K562 (cell line): ENCODE data around the gene CBLC. TPM values are rescaled to one million over a fixed set of nuclear protein-coding genes. Genes with fewer than 3 reads are reported as not detected.

Source experiments
- CCNT2 ChIP-seq: IDR thresholded peaks from 2 replicates; pipeline ENCODE4 v1.6.1; 2011; ENCODE audit warnings: borderline replicate concordance, low read depth, mild to moderate bottlenecking, moderate library complexity, mixed read lengths, low read length; ENCODE audit not compliant: insufficient read length; ENCODE audit errors: extremely low read depth
- HNRNPH1 ChIP-seq: fragments of 200-400 bp; formaldehyde crosslinking; optimal IDR thresholded peaks from 2 replicates; pipeline ENCODE3; 2017; ENCODE audit warnings: low read depth, mild to moderate bottlenecking, low read length, moderate library complexity
- HNRNPL ChIP-seq: fragments of 200-400 bp; formaldehyde crosslinking; IDR thresholded peaks from 2 replicates; pipeline ENCODE4 v1.6.1; 2017; ENCODE audit warnings: low read depth, mild to moderate bottlenecking, low read length
- TSHZ1 ChIP-seq: fragments of 250-450 bp; sonication (Bioruptor Pico); IDR thresholded peaks from 2 replicates; pipeline ENCODE4 v1.4.0; 2020; ENCODE audit warnings: mild to moderate bottlenecking, moderate library complexity
- ZFX ChIP-seq: sonication (generic); formaldehyde crosslinking; IDR thresholded peaks from 2 replicates; pipeline ENCODE4 v1.8.0; 2022; ENCODE audit warnings: mild to moderate bottlenecking, missing genetic modification reagents, moderate library complexity
- ZNF639 ChIP-seq, 2 experiments: fragments of 200-800 bp in 1 of 2; sonication (Bioruptor generic) in 1 of 2; sonication (generic) in 1 of 2; formaldehyde crosslinking in 1 of 2; IDR thresholded peaks in 1 of 2; conservative IDR thresholded peaks in 1 of 2; 2 replicates each; pipeline versions ENCODE4 v1.5.0 to v1.6.1; 2016 to 2020; ENCODE audit warnings: missing compliant biosample characterization in 1 of 2, missing genetic modification characterization in 1 of 2, missing genetic modification reagents in 1 of 2
- polyA plus RNA-seq, 8 experiments: library from polyadenylated mRNA; depleted of rRNA in 4 of 8; stranded (reverse) in 5 of 8; unstranded in 3 of 8; fragments of >200 nt; fragmentation: Nextera tagmentation in 2 of 8; fragmentation: Illumina TruSeq in 1 of 8; extraction: Ambion mirVana in 2 of 8; extraction: Trizol in 1 of 8; gene quantifications; 2 replicates each; pipeline versions ENCODE4 v1.2.1 to v1.2.3, GENCODE V29; 2011 to 2014; ENCODE audit warnings: inconsistent platforms in 1 of 8, missing spikeins in 1 of 8
- total RNA-seq, 7 experiments: library from RNA; depleted of rRNA in 6 of 7; stranded (reverse); fragments of >200 nt in 6 of 7; fragmentation: Illumina TruSeq in 2 of 7; extraction: Trizol in 2 of 7; gene quantifications; 2 replicates each; pipeline versions ENCODE4 v1.2.1 to v1.2.3, GENCODE V29; 2011 to 2021; ENCODE audit warnings: low replicate concordance in 1 of 7
- TF ChIP-seq, protein P1 (sequence below), 2 experiments: IDR thresholded peaks; 2 replicates each; pipeline ENCODE4 v1.6.1; 2011; ENCODE audit warnings: borderline replicate concordance in 1 of 2, control low read depth in 1 of 2, low read depth in 1 of 2, low read length in 1 of 2, mild to moderate bottlenecking in 1 of 2, mixed read lengths in 1 of 2, moderate library complexity in 1 of 2; ENCODE audit not compliant: insufficient read depth in 1 of 2, insufficient read length in 1 of 2, poor library complexity in 1 of 2, severe bottlenecking in 1 of 2; ENCODE audit errors: extremely low read depth in 1 of 2

The CBLC gene
- total and polyA plus RNA-seq, 9 of the 15 experiments (the other 6 are each of a cell fraction or from before 2014, with no cell fraction given), result 0.09 TPM; not detected in 8

DNA sequence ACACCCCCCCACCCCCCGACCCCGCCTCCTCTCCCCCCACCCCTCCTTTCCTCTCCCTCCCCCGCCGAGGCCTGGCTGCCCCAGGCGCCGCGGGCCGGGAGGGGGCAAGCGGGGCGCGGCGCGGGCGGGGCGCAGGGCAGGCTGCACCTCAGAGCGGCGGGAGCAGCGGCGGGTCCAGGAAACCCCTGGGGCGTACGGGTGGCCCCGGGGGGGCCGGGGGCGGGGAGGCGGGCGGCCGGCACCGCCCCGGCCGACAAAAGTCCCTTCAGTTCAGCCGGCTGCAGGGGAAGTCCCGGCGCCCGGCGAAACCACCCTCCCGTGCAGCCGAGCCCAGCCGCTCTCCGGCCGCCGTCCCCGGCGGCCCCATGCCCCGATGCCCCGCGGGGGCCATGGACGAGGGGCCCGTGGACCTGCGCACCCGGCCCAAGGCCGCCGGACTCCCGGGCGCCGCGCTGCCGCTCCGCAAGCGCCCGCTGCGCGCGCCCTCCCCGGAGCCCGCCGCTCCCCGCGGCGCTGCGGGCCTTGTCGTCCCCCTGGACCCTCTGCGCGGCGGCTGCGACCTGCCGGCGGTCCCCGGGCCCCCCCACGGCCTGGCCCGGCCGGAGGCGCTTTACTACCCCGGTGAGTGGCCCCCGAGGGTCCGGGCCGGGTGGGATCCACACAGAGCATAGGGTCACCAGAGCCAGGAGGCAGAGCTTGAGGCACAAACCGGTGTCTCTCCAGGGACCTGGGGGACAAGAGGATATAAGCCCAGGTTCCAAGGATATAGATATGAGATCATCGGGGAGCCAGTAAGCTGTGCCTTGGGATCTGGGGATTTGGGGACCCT lies 29.1 kb upstream of the CBLC start, which contains the start of gene BCL3 (continued):
- TF ChIP-seq TSHZ1 (CRISPR knock-in tag), result no peak
- TF ChIP-seq ZFX (CRISPR knock-in tag), result peak; percentile 51
- TF ChIP-seq, protein P1, sequence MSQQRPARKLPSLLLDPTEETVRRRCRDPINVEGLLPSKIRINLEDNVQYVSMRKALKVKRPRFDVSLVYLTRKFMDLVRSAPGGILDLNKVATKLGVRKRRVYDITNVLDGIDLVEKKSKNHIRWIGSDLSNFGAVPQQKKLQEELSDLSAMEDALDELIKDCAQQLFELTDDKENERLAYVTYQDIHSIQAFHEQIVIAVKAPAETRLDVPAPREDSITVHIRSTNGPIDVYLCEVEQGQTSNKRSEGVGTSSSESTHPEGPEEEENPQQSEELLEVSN (IDR thresholded peaks at IDR 0.05; ENCODE audit: borderline replicate concordance in 1 of 2, extremely low read depth in 1 of 2, insufficient read depth in 1 of 2, insufficient read length in 1 of 2, low read depth in 1 of 2, low read length in 1 of 2, poor library complexity in 1 of 2, severe bottlenecking in 1 of 2), result peak in 1 of 2 experiments; percentile 17
- TF ChIP-seq HNRNPH1, result no peak
- TF ChIP-seq HNRNPL, result peak; percentile 10; the same call in 1 of the 2 replicates
- peak in 1 of 2 experiments; percentile 83; a peak in 2 of 4 replicates for TF ChIP-seq ZNF639 (CRISPR knock-in tag; conservative IDR thresholded peaks at IDR 0.05 in 1 of 2, IDR thresholded peaks at IDR 0.05 in 1 of 2)
- peak; percentile 47 for TF ChIP-seq CCNT2
- TF ChIP-seq, all 486 proteins: peak for 23
